Medulla oblongata (tissue), 1 donor: ENCODE results near the gene LARP4B.
"Not testable (repeated sequence)": the region's sequence is repeated elsewhere in the genome, so short reads cannot be mapped to it uniquely, and the experiment has no call there.

Experiments used
- DNase-seq: peaks from one replicate; pipeline ENCODE4 v3.0.0-alpha.2; 2015; ENCODE audit errors: extremely low spot score

The LARP4B gene

GRCh38 chr10:770048-770712 lies 161.3 kb downstream of the LARP4B start:
- not testable (repeated sequence) for DNase-seq

DNA sequence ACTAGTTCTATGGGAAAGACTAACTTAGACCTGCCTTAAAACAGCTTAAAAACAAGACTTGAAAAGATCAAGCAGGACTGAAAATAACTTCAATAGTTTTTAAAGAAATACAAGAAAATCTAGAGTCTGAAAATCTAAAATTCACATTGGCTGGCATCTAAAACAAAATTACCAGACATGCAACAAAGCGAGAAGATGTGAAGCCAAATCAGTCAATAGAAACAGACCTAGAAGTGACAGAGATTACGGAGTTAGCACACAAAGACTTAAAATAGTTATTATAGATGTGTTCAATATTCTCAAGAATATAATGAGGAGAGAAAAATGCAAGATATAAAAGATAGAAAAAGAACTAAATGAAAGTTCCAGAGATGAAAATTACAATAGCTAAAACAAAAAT lies 163.7 kb downstream of the LARP4B start:
- DNase-seq, result no peak

DNA sequence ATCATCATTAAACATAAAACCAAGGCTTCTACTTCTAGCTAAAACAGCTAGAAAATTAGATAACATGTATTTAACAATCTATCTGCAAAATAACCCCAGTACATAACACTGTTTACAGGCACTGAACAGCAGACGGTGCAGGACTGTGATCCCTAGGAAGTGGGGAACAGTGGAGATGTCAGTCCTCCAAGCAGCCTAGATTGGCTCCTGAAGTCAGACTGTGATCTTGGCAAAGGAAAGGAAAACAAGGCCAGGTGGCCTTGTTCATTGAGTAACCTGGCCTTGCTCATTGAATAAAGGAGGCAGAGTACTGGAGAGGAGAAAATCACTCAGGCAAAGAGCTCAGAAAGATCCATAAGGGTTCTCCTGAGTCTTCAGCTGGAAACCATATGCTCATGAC lies 164.3 kb downstream of the LARP4B start:
- no peak for DNase-seq

DNA sequence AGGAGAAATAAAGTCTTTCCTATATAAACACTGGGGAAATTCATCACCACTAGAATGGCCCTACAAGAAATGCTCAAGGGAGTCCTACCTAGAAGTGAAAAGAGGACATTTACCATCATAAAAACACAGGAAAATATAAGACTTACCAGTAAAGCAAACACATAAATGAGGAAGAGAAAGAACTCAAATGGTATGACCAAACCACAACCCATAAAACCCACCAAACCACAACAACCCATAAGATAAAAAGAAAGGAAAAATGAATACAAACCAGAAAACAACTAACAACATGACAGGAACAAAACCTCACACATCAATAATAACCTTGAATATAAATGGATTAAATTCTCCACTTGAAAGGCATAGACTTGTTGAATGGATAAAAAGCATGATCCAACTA lies 170.1 kb downstream of the LARP4B start:
- no peak for DNase-seq

DNA sequence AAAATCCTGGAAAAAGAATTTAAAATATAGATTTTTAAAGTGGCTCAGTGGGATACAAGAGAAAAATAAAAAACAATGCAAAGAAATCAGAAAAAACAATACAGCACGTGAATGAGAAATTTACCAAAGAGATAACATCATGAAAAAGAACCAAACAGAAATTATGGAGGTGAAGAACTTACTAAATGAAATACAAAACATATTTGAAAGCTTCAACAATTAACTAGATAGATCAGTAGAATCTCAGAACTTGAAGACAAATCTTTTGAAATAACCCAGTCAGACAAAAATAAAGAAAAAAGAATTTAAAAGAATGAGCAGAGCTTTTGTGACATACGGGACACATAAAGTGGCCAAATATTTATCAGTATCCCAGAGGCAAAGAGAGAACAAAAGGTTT lies 170.9 kb downstream of the LARP4B start:
- DNase-seq, result no peak

DNA sequence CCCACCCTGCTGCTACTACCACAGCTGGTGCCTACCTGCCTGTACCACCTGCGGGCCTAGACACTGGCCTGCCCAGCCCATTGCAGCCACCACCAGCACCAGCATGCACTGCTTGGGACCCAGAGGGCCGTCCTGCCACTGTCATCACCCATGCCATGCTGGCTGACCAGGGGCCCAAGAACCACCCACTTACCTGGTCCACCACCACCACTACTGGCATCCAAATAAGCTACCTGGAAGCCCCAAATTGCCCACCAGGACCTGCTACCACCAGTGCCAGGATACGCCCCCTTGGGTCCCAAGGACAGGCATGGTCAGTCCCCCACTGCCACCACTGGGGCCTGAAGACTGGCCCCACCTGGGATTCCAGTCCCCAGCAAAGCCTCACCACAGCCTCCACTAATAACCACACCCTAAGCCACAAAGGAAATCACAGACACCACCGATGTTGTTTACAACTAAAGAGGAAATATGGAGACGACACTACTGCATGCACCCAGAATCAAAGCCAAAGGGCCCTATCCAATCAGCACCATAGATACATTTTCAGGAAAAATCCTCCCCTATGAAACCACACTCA lies 171.5 kb downstream of the LARP4B start:
- no peak for DNase-seq
